CD14-positive monocyte (primary cell): ENCODE measurements around the gene PPP6R3. TPM values are rescaled to one million over a fixed set of nuclear protein-coding genes. Genes with fewer than 3 reads are reported as not detected.

Source experiments
- DNase-seq, 3 donors: peaks; one replicate each; pipeline ENCODE4 v3.0.0-alpha.2; 2011 to 2022
- H2AFZ ChIP-seq: 2 replicates; pipeline ENCODE4 v1.6.0; 2012; ENCODE audit warnings: mild to moderate bottlenecking, low read depth, low read length, inconsistent platforms; ENCODE audit not compliant: insufficient read depth, poor library complexity, severe bottlenecking
- H3K27ac ChIP-seq, 2 donors: 1 replicate in 1 of 2; 2 replicates in 1 of 2; pipeline ENCODE4 v1.5.1; 2012 to 2013; ENCODE audit warnings: low read length in 2 of 2, control low read depth in 1 of 2, inconsistent platforms in 1 of 2, low read depth in 1 of 2, mild to moderate bottlenecking in 1 of 2
- H3K27me3 ChIP-seq, 2 donors: one replicate each; pipeline versions ENCODE4 v1.6.0 to v1.6.1; 2011 to 2013; ENCODE audit warnings: low read length in 2 of 2; ENCODE audit not compliant: control insufficient read depth in 2 of 2, insufficient read depth in 2 of 2
- H3K36me3 ChIP-seq, 2 donors: replicated peaks in 1 of 2; 1 replicate in 1 of 2; 2 replicates in 1 of 2; pipeline versions ENCODE4 v1.5.1 to v1.6.1; 2012 to 2013; ENCODE audit warnings: low read length in 2 of 2, control low read depth in 1 of 2, inconsistent platforms in 1 of 2, mild to moderate bottlenecking in 1 of 2; ENCODE audit not compliant: insufficient read depth in 2 of 2, control insufficient read depth in 1 of 2
- H3K4me1 ChIP-seq, 2 donors: 1 replicate in 1 of 2; 2 replicates in 1 of 2; pipeline versions ENCODE4 v1.5.1 to v1.6.1; 2012 to 2013; ENCODE audit warnings: low read length in 2 of 2, control low read depth in 1 of 2, inconsistent platforms in 1 of 2, mild to moderate bottlenecking in 1 of 2, moderate library complexity in 1 of 2; ENCODE audit not compliant: insufficient read depth in 2 of 2, control insufficient read depth in 1 of 2
- H3K4me2 ChIP-seq: replicated peaks from 2 replicates; pipeline ENCODE3; 2012; ENCODE audit warnings: low read length, moderate library complexity, mild to moderate bottlenecking; ENCODE audit not compliant: poor library complexity, severe bottlenecking; ENCODE audit errors: extremely low read depth
- H3K4me3 ChIP-seq, 3 experiments: fragments of 200-600 bp in 1 of 3; sonication (generic) in 1 of 3; replicated peaks in 1 of 3; 1 replicate in 2 of 3; 2 replicates in 1 of 3; pipeline ENCODE4 v1.5.1; 2011 to 2013; ENCODE audit warnings: low read length in 3 of 3, mild to moderate bottlenecking in 3 of 3, control low read depth in 2 of 3, low read depth in 2 of 3, inconsistent platforms in 1 of 3, moderate library complexity in 1 of 3
- H3K79me2 ChIP-seq: 2 replicates; pipeline ENCODE4 v1.6.0; 2012; ENCODE audit warnings: mild to moderate bottlenecking, control low read depth, inconsistent platforms, low read length, moderate library complexity; ENCODE audit not compliant: insufficient read depth
- H3K9ac ChIP-seq: 2 replicates; pipeline ENCODE4 v1.6.0; 2017; ENCODE audit warnings: low read length, mild to moderate bottlenecking; ENCODE audit not compliant: insufficient read depth, poor library complexity, severe bottlenecking
- H3K9me3 ChIP-seq, 2 donors: replicated peaks in 1 of 2; 1 replicate in 1 of 2; 2 replicates in 1 of 2; pipeline versions ENCODE4 v1.5.1 to v1.6.1; 2012 to 2013; ENCODE audit warnings: low read length in 2 of 2, control low read depth in 1 of 2; ENCODE audit not compliant: control insufficient read depth in 1 of 2, insufficient read depth in 1 of 2
- H4K20me1 ChIP-seq: 2 replicates; pipeline ENCODE4 v1.6.0; 2012; ENCODE audit warnings: mild to moderate bottlenecking, low read length, control low read depth, moderate library complexity; ENCODE audit not compliant: insufficient read depth
- H3K27ac Mint-ChIP-seq, 7 donors: one replicate each; pipeline ENCODE4 v1.8.0; 2020; ENCODE audit warnings: mild to moderate bottlenecking in 7 of 7, mixed read lengths in 7 of 7, moderate library complexity in 6 of 7, inconsistent platforms in 2 of 7
- H3K27me3 Mint-ChIP-seq, 3 donors: one replicate each; pipeline ENCODE4 v1.8.0; 2021 to 2022; ENCODE audit warnings: low read depth in 3 of 3, mild to moderate bottlenecking in 3 of 3, mixed read lengths in 3 of 3, moderate library complexity in 3 of 3, inconsistent platforms in 1 of 3
- H3K36me3 Mint-ChIP-seq, 2 donors: one replicate each; pipeline ENCODE4 v1.8.0; 2020; ENCODE audit warnings: mixed read lengths in 2 of 2, inconsistent platforms in 1 of 2, mild to moderate bottlenecking in 1 of 2
- H3K4me1 Mint-ChIP-seq: one replicate; pipeline ENCODE4 v1.8.0; 2020; ENCODE audit warnings: mild to moderate bottlenecking, mixed read lengths
- H3K4me3 Mint-ChIP-seq, 2 donors: one replicate each; pipeline ENCODE4 v1.8.0; 2020; ENCODE audit warnings: mild to moderate bottlenecking in 2 of 2, mixed read lengths in 2 of 2, moderate library complexity in 1 of 2
- H3K9me3 Mint-ChIP-seq, 7 donors: one replicate each; pipeline ENCODE4 v1.8.0; 2020 to 2022; ENCODE audit warnings: mixed read lengths in 7 of 7, mild to moderate bottlenecking in 6 of 7, moderate library complexity in 6 of 7, inconsistent platforms in 2 of 7
- CTCF ChIP-seq: fragments of 200-600 bp; IDR thresholded peaks from one replicate; pipeline ENCODE4 v1.8.0; 2022; ENCODE audit warnings: antibody characterized with exemption, mild to moderate bottlenecking
- WGBS: methylation state at CpG from one replicate; pipeline ENCODE4 v1.1.5; 2013; ENCODE audit warnings: missing lambda C conversion rate; ENCODE audit not compliant: insufficient coverage; 5-methylcytosine and 5-hydroxymethylcytosine counted together
- intact Hi-C, 2 donors: fragments of 100-400 bp; cut with micrococcal nuclease; formaldehyde crosslinking; loops; one replicate each; pipeline versions ENCODE4 v1.15.0 to v1.15.1; 2023
- polyA plus RNA-seq, 3 donors: library from polyadenylated mRNA; depleted of rRNA in 1 of 3; unstranded in 2 of 3; stranded (reverse) in 1 of 3; fragments of 300-500 nt in 2 of 3; fragments of >200 nt in 1 of 3; fragmentation: Illumina TruSeq in 2 of 3; gene quantifications; 1 replicate in 2 of 3; 2 replicates in 1 of 3; pipeline ENCODE4 v1.2.3, GENCODE V29; 2012 to 2021

The PPP6R3 gene
- polyA plus RNA-seq, 3 donors: 22.9 to 39.4 (median 38.1) TPM

GRCh38 chr11:68509066-68509465 is 48.5 kb downstream of the PPP6R3 start:
- H3K4me1 Mint-ChIP-seq: peaks cover 24% of the 10 kb centered on the region
- Histone ChIP-seq H3K9me3 (no peaks in the 10 kb centered on the region), H3K9ac (no peak overlapping the region), H3K27me3 (no peaks in the 10 kb centered on the region), H3K4me3 (no peak overlapping the region), H2AFZ (no peak overlapping the region), H3K36me3 (peaks cover 7 to 40% of the 10 kb centered on the region in 2 donors), H3K4me2 (no peak overlapping the region), H3K27ac (peak overlapping the region in 1 of 2 donors; percentile 37), H3K79me2 (peaks cover 100% of the 10 kb centered on the region), H3K4me1 (peaks cover 0 to 16% of the 10 kb centered on the region in 2 donors), H4K20me1 (peaks cover 100% of the 10 kb centered on the region)
- H3K9me3 Mint-ChIP-seq: no peaks in the 10 kb centered on the region
- peak overlapping the region in 1 of 7 donors; percentile 70 for H3K27ac Mint-ChIP-seq
- intact Hi-C loops: no loop called here
- no CpG with 5 or more reads among the region's 4 CpGs for WGBS
- DNase-seq: no peak
- no peak overlapping the region for H3K4me3 Mint-ChIP-seq
- H3K27me3 Mint-ChIP-seq: peaks cover 0 to 2% (median 0%) of the 10 kb centered on the region in 3 donors
- no peak for TF ChIP-seq CTCF
- H3K36me3 Mint-ChIP-seq: peaks cover 20 to 36% of the 10 kb centered on the region in 2 donors

- Histone ChIP-seq H4K20me1 (peaks cover 100% of the 10 kb centered on the region), H3K27ac (no peak overlapping the region), H2AFZ (no peak overlapping the region), H3K9me3 (no peaks in the 10 kb centered on the region), H3K36me3 (peaks cover 10 to 48% of the 10 kb centered on the region in 2 donors), H3K4me1 (no peaks in the 10 kb centered on the region), H3K79me2 (peaks cover 99% of the 10 kb centered on the region), H3K4me3 (no peak overlapping the region), H3K27me3 (no peaks in the 10 kb centered on the region), H3K9ac (no peak overlapping the region), H3K4me2 (no peak overlapping the region)
- no peak overlapping the region for H3K4me3 Mint-ChIP-seq
- peak overlapping the region in 2 of 7 donors; percentile 68 to 70 for H3K27ac Mint-ChIP-seq
- peaks cover 37 to 54% of the 10 kb centered on the region in 2 donors for H3K36me3 Mint-ChIP-seq
- TF ChIP-seq CTCF: no peak
- intact Hi-C loops: no loop called here
- 100% methylated on average over 3 of the region's 6 CpGs for WGBS
- DNase-seq: no peak
- no peaks in the 10 kb centered on the region for H3K27me3 Mint-ChIP-seq
- H3K4me1 Mint-ChIP-seq: peaks cover 17% of the 10 kb centered on the region
- H3K9me3 Mint-ChIP-seq: peaks cover 0 to 4% (median 0%) of the 10 kb centered on the region in 7 donors
Measured at GRCh38 chr11:68513930-68514487, 53.5 kb downstream of the PPP6R3 start.
